ENCODE results near the gene ZNF823.
A peak's percentile ranks its signal among the peaks of the same experiment; 100 is the strongest.
"Not testable (repeated sequence)": the region's sequence is repeated elsewhere in the genome, so short reads cannot be mapped to it uniquely, and the experiment has no call there.

Gene ZNF823

GRCh38 chr19:11678504-11678903, 60.2 kb downstream of the ZNF823 start:
- DNase-seq (ENCODE audit: low read depth): no peak
- TF ChIP-seq, protein P1, sequence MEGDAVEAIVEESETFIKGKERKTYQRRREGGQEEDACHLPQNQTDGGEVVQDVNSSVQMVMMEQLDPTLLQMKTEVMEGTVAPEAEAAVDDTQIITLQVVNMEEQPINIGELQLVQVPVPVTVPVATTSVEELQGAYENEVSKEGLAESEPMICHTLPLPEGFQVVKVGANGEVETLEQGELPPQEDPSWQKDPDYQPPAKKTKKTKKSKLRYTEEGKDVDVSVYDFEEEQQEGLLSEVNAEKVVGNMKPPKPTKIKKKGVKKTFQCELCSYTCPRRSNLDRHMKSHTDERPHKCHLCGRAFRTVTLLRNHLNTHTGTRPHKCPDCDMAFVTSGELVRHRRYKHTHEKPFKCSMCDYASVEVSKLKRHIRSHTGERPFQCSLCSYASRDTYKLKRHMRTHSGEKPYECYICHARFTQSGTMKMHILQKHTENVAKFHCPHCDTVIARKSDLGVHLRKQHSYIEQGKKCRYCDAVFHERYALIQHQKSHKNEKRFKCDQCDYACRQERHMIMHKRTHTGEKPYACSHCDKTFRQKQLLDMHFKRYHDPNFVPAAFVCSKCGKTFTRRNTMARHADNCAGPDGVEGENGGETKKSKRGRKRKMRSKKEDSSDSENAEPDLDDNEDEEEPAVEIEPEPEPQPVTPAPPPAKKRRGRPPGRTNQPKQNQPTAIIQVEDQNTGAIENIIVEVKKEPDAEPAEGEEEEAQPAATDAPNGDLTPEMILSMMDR (IDR thresholded peaks at IDR 0.05; ENCODE audit: control insufficient read depth, extremely low read depth, insufficient read depth): no peak
- no peak overlapping the region for H3K4me3 ChIP-seq (ENCODE audit: low read depth, low read length)

- DNase-seq (ENCODE audit: low read depth); H3K4me3 ChIP-seq (ENCODE audit: low read depth, low read length): not testable (repeated sequence)
Observed at GRCh38 chr19:11676661-11677600, 61.8 kb downstream of the ZNF823 start.

GRCh38 chr19:11675569-11675968, 63.2 kb downstream of the ZNF823 start:
- DNase-seq (ENCODE audit: low read depth): no peak
- TF ChIP-seq, protein P1 (IDR thresholded peaks at IDR 0.05; ENCODE audit: control insufficient read depth, extremely low read depth, insufficient read depth): no peak
- no peak overlapping the region for H3K4me3 ChIP-seq (ENCODE audit: low read depth, low read length)

DNA sequence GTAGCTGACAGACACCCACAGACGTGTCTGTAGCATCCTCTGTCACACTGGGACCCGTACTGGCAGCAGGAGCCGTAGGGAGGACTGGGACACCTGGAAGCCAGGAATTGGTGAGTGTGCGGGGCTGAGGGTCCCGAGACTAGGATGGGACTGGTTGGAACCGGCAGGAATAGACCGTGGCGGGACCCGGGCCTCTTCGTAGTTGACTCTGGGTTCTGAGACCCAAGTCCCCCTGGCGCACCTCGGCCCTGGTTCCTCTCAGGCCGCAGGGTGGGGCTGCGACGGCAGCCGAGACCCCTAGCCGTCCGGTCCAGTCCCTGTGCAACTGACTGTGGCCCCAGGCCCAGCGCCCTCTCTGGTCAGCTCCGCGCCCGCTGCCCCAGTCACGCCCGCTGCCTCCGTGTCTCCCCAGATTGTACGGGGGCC, 64.7 kb downstream of the ZNF823 start:
- TF ChIP-seq, protein P1 (IDR thresholded peaks at IDR 0.05; ENCODE audit: control insufficient read depth, extremely low read depth, insufficient read depth): no peak
- no peak for DNase-seq (ENCODE audit: low read depth)
- no peak overlapping the region for H3K4me3 ChIP-seq (ENCODE audit: low read depth, low read length)

GRCh38 chr19:11673608-11674041, 65.1 kb downstream of the ZNF823 start:
- no peak overlapping the region for H3K4me3 ChIP-seq (ENCODE audit: low read depth, low read length)
- no peak for DNase-seq (ENCODE audit: low read depth)

More at GRCh38 chr19:11673608-11674041, 65.1 kb downstream of the ZNF823 start:
- TF ChIP-seq, protein P1 (IDR thresholded peaks at IDR 0.05; ENCODE audit: control insufficient read depth, extremely low read depth, insufficient read depth): peak; percentile 28
